HCT116 (cell line): ENCODE data around the gene SMIM33.

Experiments used
- CEBPB ChIP-seq: IDR thresholded peaks from 2 replicates; pipeline ENCODE4 v1.6.1; 2012; ENCODE audit warnings: low read depth
- EZH2phosphoT487 ChIP-seq: fragments of 200-600 bp; IDR thresholded peaks from 2 replicates; pipeline ENCODE4 v1.6.1; 2018; ENCODE audit warnings: antibody characterized with exemption, borderline replicate concordance
- POLR2A ChIP-seq: IDR thresholded peaks from 2 replicates; pipeline ENCODE4 v1.7.0; 2011; ENCODE audit warnings: borderline replicate concordance; ENCODE audit not compliant: insufficient read depth, insufficient read length; ENCODE audit errors: extremely low read depth
- POLR2AphosphoS5 ChIP-seq: IDR thresholded peaks from 2 replicates; pipeline ENCODE4 v1.6.1; 2011; ENCODE audit warnings: mild to moderate bottlenecking, low read depth, low read length, moderate library complexity
- RAD21 ChIP-seq: IDR thresholded peaks from 2 replicates; pipeline ENCODE4 v1.6.1; 2012; ENCODE audit warnings: low read depth, mild to moderate bottlenecking
- SIN3A ChIP-seq: IDR thresholded peaks from 2 replicates; pipeline ENCODE4 v1.6.1; 2012; ENCODE audit warnings: low read depth
- SP1 ChIP-seq: IDR thresholded peaks from 2 replicates; pipeline ENCODE4 v1.6.1; 2012; ENCODE audit warnings: low read depth
- YY1 ChIP-seq: IDR thresholded peaks from 2 replicates; pipeline ENCODE4 v1.6.1; 2011; ENCODE audit warnings: low read length, low read depth, moderate library complexity, mild to moderate bottlenecking; ENCODE audit not compliant: insufficient replicate concordance; ENCODE audit errors: extremely low read depth
- ZNF274 ChIP-seq: fragments of 200-500 bp; sonication (Bioruptor generic); IDR thresholded peaks from 2 replicates; pipeline ENCODE4 v1.6.1; 2014; ENCODE audit warnings: mild to moderate bottlenecking, low read depth, low read length, inconsistent platforms
- TF ChIP-seq, protein P1 (sequence below), 3 experiments: fragments of 200-600 bp in 1 of 3; sonication (generic) in 1 of 3; IDR thresholded peaks in 2 of 3; conservative IDR thresholded peaks in 1 of 3; 2 replicates each; pipeline ENCODE4 v1.5.1; 2012 to 2017; ENCODE audit warnings: low read depth in 2 of 3, low read length in 2 of 3, antibody characterized with exemption in 1 of 3, borderline replicate concordance in 1 of 3, control low read depth in 1 of 3, mild to moderate bottlenecking in 1 of 3, mixed read lengths in 1 of 3, mixed run types in 1 of 3, moderate library complexity in 1 of 3; ENCODE audit not compliant: insufficient read depth in 1 of 3
- TF ChIP-seq, protein P2 (sequence below): IDR thresholded peaks from 2 replicates; pipeline ENCODE4 v1.6.1; 2012; ENCODE audit warnings: low read depth
- TF ChIP-seq, protein P3 (sequence below): IDR thresholded peaks from 2 replicates; pipeline ENCODE4 v1.6.1; 2011; ENCODE audit warnings: mild to moderate bottlenecking, low read length, moderate library complexity; ENCODE audit not compliant: insufficient replicate concordance; ENCODE audit errors: extremely low read depth
- TF ChIP-seq, protein P4 (sequence below): IDR thresholded peaks from 2 replicates; pipeline ENCODE4 v1.6.1; 2012

DNA sequence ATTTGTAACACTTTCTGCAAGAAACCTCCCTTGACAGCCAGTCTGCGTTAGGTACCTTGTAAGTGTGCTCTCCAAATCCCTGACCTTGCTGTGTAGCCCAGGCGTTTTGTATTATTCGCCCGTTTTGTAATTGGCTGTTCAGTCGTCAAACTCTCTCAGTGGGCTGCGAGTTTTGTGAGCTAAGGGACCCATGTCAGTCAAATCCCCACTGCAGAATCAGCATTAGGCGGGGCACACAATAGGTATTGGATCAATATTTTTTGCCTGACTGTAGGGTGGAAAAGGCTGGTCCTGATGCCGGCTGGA is 32.1 kb upstream of the SMIM33 start:
- TF ChIP-seq, protein P1, sequence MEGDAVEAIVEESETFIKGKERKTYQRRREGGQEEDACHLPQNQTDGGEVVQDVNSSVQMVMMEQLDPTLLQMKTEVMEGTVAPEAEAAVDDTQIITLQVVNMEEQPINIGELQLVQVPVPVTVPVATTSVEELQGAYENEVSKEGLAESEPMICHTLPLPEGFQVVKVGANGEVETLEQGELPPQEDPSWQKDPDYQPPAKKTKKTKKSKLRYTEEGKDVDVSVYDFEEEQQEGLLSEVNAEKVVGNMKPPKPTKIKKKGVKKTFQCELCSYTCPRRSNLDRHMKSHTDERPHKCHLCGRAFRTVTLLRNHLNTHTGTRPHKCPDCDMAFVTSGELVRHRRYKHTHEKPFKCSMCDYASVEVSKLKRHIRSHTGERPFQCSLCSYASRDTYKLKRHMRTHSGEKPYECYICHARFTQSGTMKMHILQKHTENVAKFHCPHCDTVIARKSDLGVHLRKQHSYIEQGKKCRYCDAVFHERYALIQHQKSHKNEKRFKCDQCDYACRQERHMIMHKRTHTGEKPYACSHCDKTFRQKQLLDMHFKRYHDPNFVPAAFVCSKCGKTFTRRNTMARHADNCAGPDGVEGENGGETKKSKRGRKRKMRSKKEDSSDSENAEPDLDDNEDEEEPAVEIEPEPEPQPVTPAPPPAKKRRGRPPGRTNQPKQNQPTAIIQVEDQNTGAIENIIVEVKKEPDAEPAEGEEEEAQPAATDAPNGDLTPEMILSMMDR (IDR thresholded peaks at IDR 0.05 in 2 of 3, conservative IDR thresholded peaks at IDR 0.05 in 1 of 3; ENCODE audit: borderline replicate concordance in 1 of 3, insufficient read depth in 1 of 3, low read depth in 2 of 3, low read length in 2 of 3), result no peak
- TF ChIP-seq, protein P2, sequence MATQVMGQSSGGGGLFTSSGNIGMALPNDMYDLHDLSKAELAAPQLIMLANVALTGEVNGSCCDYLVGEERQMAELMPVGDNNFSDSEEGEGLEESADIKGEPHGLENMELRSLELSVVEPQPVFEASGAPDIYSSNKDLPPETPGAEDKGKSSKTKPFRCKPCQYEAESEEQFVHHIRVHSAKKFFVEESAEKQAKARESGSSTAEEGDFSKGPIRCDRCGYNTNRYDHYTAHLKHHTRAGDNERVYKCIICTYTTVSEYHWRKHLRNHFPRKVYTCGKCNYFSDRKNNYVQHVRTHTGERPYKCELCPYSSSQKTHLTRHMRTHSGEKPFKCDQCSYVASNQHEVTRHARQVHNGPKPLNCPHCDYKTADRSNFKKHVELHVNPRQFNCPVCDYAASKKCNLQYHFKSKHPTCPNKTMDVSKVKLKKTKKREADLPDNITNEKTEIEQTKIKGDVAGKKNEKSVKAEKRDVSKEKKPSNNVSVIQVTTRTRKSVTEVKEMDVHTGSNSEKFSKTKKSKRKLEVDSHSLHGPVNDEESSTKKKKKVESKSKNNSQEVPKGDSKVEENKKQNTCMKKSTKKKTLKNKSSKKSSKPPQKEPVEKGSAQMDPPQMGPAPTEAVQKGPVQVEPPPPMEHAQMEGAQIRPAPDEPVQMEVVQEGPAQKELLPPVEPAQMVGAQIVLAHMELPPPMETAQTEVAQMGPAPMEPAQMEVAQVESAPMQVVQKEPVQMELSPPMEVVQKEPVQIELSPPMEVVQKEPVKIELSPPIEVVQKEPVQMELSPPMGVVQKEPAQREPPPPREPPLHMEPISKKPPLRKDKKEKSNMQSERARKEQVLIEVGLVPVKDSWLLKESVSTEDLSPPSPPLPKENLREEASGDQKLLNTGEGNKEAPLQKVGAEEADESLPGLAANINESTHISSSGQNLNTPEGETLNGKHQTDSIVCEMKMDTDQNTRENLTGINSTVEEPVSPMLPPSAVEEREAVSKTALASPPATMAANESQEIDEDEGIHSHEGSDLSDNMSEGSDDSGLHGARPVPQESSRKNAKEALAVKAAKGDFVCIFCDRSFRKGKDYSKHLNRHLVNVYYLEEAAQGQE, result no peak
- TF ChIP-seq POLR2AphosphoS5 (no peak), SIN3A (no peak), CEBPB (no peak), YY1 (no peak), RAD21 (no peak), ZNF274 (no peak), POLR2A (no peak), SP1 (no peak), EZH2phosphoT487 (no peak)
- TF ChIP-seq, protein P3, sequence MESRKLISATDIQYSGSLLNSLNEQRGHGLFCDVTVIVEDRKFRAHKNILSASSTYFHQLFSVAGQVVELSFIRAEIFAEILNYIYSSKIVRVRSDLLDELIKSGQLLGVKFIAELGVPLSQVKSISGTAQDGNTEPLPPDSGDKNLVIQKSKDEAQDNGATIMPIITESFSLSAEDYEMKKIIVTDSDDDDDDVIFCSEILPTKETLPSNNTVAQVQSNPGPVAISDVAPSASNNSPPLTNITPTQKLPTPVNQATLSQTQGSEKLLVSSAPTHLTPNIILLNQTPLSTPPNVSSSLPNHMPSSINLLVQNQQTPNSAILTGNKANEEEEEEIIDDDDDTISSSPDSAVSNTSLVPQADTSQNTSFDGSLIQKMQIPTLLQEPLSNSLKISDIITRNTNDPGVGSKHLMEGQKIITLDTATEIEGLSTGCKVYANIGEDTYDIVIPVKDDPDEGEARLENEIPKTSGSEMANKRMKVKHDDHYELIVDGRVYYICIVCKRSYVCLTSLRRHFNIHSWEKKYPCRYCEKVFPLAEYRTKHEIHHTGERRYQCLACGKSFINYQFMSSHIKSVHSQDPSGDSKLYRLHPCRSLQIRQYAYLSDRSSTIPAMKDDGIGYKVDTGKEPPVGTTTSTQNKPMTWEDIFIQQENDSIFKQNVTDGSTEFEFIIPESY, result no peak
- TF ChIP-seq, protein P4, sequence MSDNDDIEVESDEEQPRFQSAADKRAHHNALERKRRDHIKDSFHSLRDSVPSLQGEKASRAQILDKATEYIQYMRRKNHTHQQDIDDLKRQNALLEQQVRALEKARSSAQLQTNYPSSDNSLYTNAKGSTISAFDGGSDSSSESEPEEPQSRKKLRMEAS, result no peak
